GM21447 (cell line): ENCODE data around the gene TGM5.
"Not testable (repeated sequence)": the region's sequence is repeated elsewhere in the genome, so short reads cannot be mapped to it uniquely, and the experiment has no call there.

Source experiments
- ATAC-seq: cut with Tn5 transposase; IDR thresholded peaks from one replicate; pipeline ENCODE4 v1.9.1; 2021; ENCODE audit not compliant: unreplicated experiment

Gene TGM5

GRCh38 chr15:43266834-43267233 is at the start of gene TGM5:
Gene TGM5, minus strand, starts transcription at chr15:43266928. Its CDS starts 79 bp downstream, at chr15:43266849.
- ATAC-seq: no peak

- no peak for ATAC-seq
These were observed 47.4 kb upstream of the TGM5 start for GRCh38 chr15:43314171-43314570.

GRCh38 chr15:43312378-43312777 is 45.6 kb upstream of the TGM5 start:
- no peak for ATAC-seq

- ATAC-seq: no peak
These were observed 35.6 kb upstream of the TGM5 start, which contains the start of gene TGM7 for GRCh38 chr15:43302205-43302817. Gene TGM7, minus strand, starts transcription at chr15:43302255.

GRCh38 chr15:43299884-43300283 is 33.2 kb upstream of the TGM5 start:
- no peak for ATAC-seq

GRCh38 chr15:43299411-43299810 is 32.7 kb upstream of the TGM5 start:
- no peak for ATAC-seq

- ATAC-seq: no peak
These were observed 27.5 kb upstream of the TGM5 start for GRCh38 chr15:43294091-43294706.

GRCh38 chr15:43293432-43293831 is 26.7 kb upstream of the TGM5 start:
- no peak for ATAC-seq

GRCh38 chr15:43292375-43293078 is 25.8 kb upstream of the TGM5 start:
- ATAC-seq: no peak

GRCh38 chr15:43289656-43290055 is 22.9 kb upstream of the TGM5 start:
- not testable (repeated sequence) for ATAC-seq

- no peak for ATAC-seq
These were observed 20.5 kb upstream of the TGM5 start for GRCh38 chr15:43287254-43287653.

- no peak for ATAC-seq
These were observed 19.3 kb upstream of the TGM5 start for GRCh38 chr15:43286074-43286473.

GRCh38 chr15:43285609-43286037 is 18.9 kb upstream of the TGM5 start:
- no peak for ATAC-seq

GRCh38 chr15:43283526-43283925 is 16.8 kb upstream of the TGM5 start:
- no peak for ATAC-seq

GRCh38 chr15:43281926-43282602 is 15.3 kb upstream of the TGM5 start:
- no peak for ATAC-seq

GRCh38 chr15:43280996-43281395 is 14.3 kb upstream of the TGM5 start:
- ATAC-seq: no peak

GRCh38 chr15:43279496-43279895 is 12.8 kb upstream of the TGM5 start:
- ATAC-seq: no peak

- ATAC-seq: no peak
These were observed 12.1 kb upstream of the TGM5 start for GRCh38 chr15:43278869-43279268.

GRCh38 chr15:43277901-43278300 is 11.2 kb upstream of the TGM5 start:
- ATAC-seq: no peak

- ATAC-seq: no peak
These were observed 10.6 kb upstream of the TGM5 start for GRCh38 chr15:43277231-43277823.

- ATAC-seq: no peak
These were observed 10.0 kb upstream of the TGM5 start for GRCh38 chr15:43276563-43277200.
